Measurements from ENCODE around the gene FZR1. TPM values are rescaled to one million over a fixed set of nuclear protein-coding genes. Genes with fewer than 3 reads are reported as not detected.

FZR1 gene
- total and polyA plus RNA-seq, 10 donors = 9.8 to 53.6 (median 37.1) TPM

- Histone ChIP-seq H3K36me3 (peaks cover 0 to 98% (median 67%) of the 10 kb centered on the region in 6 donors), H3K27me3 (replicated peaks in 1 of 7) (no peaks in the 10 kb centered on the region), H3K4me3 (no peak overlapping the region), H3K9me3 (peaks cover 0 to 5% (median 0%) of the 10 kb centered on the region in 8 donors), H3K27ac (no peak overlapping the region), H3K4me1 (peaks cover 0 to 25% (median 12%) of the 10 kb centered on the region in 6 donors)
- no peak for DNase-seq
- intact Hi-C loops (cut with DNase I; ENCODE audit: low total_unique reads) = no loop called here
- WGBS, 5 donors = 87 to 98% (median 94%) methylated on average over 6 to 9 of the region's 9 CpGs
- TF ChIP-seq, protein P1, sequence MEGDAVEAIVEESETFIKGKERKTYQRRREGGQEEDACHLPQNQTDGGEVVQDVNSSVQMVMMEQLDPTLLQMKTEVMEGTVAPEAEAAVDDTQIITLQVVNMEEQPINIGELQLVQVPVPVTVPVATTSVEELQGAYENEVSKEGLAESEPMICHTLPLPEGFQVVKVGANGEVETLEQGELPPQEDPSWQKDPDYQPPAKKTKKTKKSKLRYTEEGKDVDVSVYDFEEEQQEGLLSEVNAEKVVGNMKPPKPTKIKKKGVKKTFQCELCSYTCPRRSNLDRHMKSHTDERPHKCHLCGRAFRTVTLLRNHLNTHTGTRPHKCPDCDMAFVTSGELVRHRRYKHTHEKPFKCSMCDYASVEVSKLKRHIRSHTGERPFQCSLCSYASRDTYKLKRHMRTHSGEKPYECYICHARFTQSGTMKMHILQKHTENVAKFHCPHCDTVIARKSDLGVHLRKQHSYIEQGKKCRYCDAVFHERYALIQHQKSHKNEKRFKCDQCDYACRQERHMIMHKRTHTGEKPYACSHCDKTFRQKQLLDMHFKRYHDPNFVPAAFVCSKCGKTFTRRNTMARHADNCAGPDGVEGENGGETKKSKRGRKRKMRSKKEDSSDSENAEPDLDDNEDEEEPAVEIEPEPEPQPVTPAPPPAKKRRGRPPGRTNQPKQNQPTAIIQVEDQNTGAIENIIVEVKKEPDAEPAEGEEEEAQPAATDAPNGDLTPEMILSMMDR (IDR thresholded peaks at IDR 0.05 in 8 of 11, conservative IDR thresholded peaks at IDR 0.05 in 3 of 11) = no peak
- TF ChIP-seq POLR2AphosphoS5 (IDR thresholded peaks at IDR 0.05) = peak in 1 of 3 donors; percentile 10
- no peak for TF ChIP-seq POLR2A (IDR thresholded peaks at IDR 0.05)
These were observed 29.1 kb downstream of the FZR1 start for GRCh38 chr19:3535235-3535535.

GRCh38 chr19:3535563-3535965 lies 29.5 kb downstream of the FZR1 start:
- Histone ChIP-seq H3K36me3 (peaks cover 0 to 94% (median 65%) of the 10 kb centered on the region in 6 donors), H3K9me3 (peaks cover 0 to 5% (median 0%) of the 10 kb centered on the region in 8 donors), H3K27me3 (replicated peaks in 1 of 7) (no peaks in the 10 kb centered on the region), H3K4me1 (peaks cover 0 to 25% (median 12%) of the 10 kb centered on the region in 6 donors), H3K27ac (no peak overlapping the region), H3K4me3 (no peak overlapping the region)
- TF ChIP-seq POLR2AphosphoS5 (IDR thresholded peaks at IDR 0.05) (peak in 2 of 3 donors; percentile 18 to 60), POLR2A (IDR thresholded peaks at IDR 0.05) (no peak)
- TF ChIP-seq, protein P1 (IDR thresholded peaks at IDR 0.05 in 8 of 11, conservative IDR thresholded peaks at IDR 0.05 in 3 of 11) = no peak
- WGBS, 5 donors = 95 to 100% (median 98%) methylated on average over 6 to 14 of the region's 14 CpGs
- intact Hi-C loops (cut with DNase I; ENCODE audit: low total_unique reads) = no loop called here
- no peak for DNase-seq

- peaks cover 0 to 90% (median 61%) of the 10 kb centered on the region in 6 donors for H3K36me3 ChIP-seq
These were observed 29.9 kb downstream of the FZR1 start for GRCh38 chr19:3535981-3536380.

DNA sequence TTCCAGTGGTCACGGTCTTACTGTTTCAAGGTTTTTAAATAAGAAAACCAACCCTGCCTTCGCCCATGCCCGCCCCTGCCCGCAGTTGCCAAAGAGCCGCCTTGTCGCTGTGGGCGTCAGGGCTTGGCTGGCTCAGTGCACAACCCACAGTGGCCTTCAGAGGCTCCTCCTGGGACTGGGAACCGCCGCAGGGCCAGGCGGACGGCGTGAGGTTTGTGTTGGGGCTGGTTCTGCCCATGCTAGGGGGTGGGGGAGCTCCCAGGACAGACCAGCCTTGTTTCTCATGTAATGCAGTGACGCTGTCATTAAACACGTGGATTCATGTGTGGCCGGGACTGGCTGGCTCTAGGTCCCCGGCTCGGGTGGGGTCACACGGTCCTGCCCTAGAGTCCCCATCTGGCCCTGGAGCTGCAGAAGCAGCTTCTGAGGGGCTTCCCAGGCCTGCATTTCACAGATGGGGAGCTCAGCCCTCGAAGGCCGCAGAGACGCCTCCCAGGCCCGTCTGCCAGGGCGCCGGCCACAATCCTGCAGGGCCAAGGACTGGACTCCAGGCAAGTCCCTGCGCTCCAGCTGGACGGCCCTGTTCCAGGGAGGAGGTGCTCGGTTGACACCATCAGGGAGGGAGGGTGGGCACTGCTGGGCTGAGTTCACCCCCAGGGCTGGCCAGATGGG lies 30.5 kb downstream of the FZR1 start:
- Histone ChIP-seq H3K9me3 (peaks cover 0 to 5% (median 0%) of the 10 kb centered on the region in 8 donors), H3K27ac (peak overlapping the region in 6 of 8 donors; percentile 13 to 54 (median 35)), H3K36me3 (peaks cover 0 to 85% (median 55%) of the 10 kb centered on the region in 6 donors), H3K4me3 (no peak overlapping the region), H3K27me3 (replicated peaks in 1 of 7) (no peaks in the 10 kb centered on the region), H3K4me1 (peaks cover 0 to 25% (median 12%) of the 10 kb centered on the region in 6 donors)
- 67 to 81% (median 72%) methylated on average over 9 to 27 of the region's 27 CpGs for WGBS, 5 donors
- intact Hi-C loops (cut with DNase I; ENCODE audit: low total_unique reads) = no loop called here
- no peak for DNase-seq
- TF ChIP-seq, protein P1 (IDR thresholded peaks at IDR 0.05 in 8 of 11, conservative IDR thresholded peaks at IDR 0.05 in 3 of 11) = no peak
- peak; percentile 12 to 63 (median 44) for TF ChIP-seq POLR2AphosphoS5 (IDR thresholded peaks at IDR 0.05)

More at GRCh38 chr19:3535981-3536380, 29.9 kb downstream of the FZR1 start:
- no peaks in the 10 kb centered on the region for H3K27me3 ChIP-seq (replicated peaks in 1 of 7)
- H3K4me1 ChIP-seq = peaks cover 0 to 25% (median 12%) of the 10 kb centered on the region in 6 donors
- WGBS, 5 donors = 83 to 98% (median 91%) methylated on average over 8 to 10 of the region's 10 CpGs
- H3K4me3 ChIP-seq = no peak overlapping the region
- no peak for DNase-seq
- intact Hi-C loops (cut with DNase I; ENCODE audit: low total_unique reads) = no loop called here
- TF ChIP-seq POLR2AphosphoS5 (IDR thresholded peaks at IDR 0.05) (no peak), POLR2A (IDR thresholded peaks at IDR 0.05) (no peak)
- TF ChIP-seq, protein P1 (IDR thresholded peaks at IDR 0.05 in 8 of 11, conservative IDR thresholded peaks at IDR 0.05 in 3 of 11) = no peak
- H3K27ac ChIP-seq = peak overlapping the region in 2 of 8 donors; percentile 37 to 54
- H3K9me3 ChIP-seq = peaks cover 0 to 5% (median 0%) of the 10 kb centered on the region in 8 donors

Measured in spleen (tissue), 11 donors.